HG03103 (cell line): ENCODE measurements around the gene RTKN.
A peak's percentile ranks its signal among the peaks of the same experiment; 100 is the strongest.
"Not testable (repeated sequence)": the region's sequence is repeated elsewhere in the genome, so short reads cannot be mapped to it uniquely, and the experiment has no call there.

Source experiments
- ATAC-seq: cut with Tn5 transposase; IDR thresholded peaks from one replicate; pipeline ENCODE4 v1.9.1; 2021; ENCODE audit warnings: low read depth; ENCODE audit not compliant: unreplicated experiment

RTKN gene

DNA sequence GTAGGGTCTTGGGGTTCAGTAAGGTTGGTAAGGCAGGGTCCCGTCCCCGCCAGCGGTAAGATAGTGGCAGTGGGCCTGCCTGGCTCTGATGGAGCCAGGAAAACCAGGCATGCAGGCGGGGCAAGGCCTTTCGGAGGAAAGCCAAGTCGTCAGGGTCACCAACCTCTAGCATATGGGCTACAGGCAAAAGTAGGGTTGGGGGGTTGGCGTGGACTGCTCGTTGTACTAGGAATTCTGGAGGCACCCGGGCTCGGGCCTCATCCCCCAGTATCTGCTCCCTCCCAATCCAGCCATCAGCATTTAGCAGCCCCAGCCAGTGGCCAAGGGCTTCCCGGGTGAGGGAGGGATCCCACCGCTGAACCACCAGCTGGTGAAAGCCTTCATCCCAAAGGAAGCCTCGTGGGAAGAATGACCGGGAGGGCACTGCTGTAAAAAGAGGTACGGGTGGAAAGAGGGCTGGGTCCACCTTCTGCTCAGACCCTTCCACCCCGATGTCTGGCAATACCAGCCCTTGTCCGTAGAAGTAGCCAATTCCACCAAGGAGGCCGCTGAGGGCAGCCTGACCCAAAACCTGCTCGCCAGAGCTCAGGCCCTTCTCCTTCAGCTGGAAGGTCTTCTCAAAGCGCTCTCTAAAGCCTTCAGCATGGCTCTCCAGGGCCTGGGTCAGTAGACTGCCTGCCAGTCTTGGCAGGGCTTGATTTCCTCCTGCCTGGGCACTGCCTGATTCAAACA lies 20.5 kb upstream of the RTKN start:
- no peak for ATAC-seq

DNA sequence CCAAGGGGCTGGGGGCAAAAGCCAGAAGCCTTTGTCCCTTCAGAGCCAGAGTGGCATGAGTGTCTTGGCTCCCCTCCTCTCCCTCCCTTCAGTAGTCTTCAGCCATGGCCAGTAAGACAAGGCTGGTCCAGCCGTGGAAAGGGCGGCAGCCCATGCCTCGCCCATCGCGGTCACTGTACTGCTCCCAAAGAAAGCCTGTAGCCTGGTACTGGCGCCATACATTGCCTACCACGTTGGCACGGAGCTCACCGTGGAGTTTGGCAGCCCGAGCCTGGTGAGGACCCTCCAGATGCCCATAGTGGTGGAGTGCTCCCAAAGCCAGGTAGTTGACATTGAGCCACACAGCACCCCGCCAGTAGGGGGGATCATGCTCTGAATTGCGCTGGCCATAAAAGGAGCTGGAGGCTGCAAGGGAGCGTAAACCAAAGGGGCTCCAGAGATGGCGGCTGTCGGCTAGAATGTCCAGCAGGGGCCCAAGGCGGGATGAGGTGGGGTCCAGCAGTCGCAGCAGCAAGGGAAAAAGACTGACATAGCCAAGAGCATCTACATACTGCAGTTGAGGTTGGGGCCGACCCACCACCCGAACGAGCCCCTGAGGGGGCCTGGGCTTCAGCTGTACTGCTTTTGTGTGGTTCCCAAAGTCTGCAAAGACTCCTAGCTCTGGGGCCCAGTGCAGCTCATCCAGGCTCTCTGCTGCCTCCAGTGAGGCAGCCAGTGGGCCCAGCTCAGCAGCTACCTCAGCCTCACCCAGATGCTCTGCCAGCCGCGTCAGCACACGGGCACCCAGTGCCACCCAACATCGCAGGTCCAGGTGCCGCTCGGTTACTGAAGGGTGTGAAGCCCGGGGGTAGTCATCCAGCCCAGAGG lies 19.7 kb upstream of the RTKN start:
- no peak for ATAC-seq

DNA sequence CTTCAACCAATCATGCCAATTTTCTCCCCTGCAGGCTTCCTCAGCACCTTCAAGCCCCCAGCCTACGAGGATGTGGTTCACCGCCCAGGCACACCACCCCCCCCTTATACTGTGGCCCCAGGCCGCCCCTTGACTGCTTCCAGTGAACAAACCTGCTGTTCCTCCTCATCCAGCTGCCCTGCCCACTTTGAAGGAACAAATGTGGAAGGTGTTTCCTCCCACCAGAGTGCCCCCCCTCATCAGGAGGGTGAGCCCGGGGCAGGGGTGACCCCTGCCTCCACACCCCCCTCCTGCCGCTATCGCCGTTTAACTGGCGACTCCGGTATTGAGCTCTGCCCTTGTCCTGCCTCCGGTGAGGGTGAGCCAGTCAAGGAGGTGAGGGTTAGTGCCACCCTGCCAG lies 18.4 kb upstream of the RTKN start:
- ATAC-seq = not testable (repeated sequence)

DNA sequence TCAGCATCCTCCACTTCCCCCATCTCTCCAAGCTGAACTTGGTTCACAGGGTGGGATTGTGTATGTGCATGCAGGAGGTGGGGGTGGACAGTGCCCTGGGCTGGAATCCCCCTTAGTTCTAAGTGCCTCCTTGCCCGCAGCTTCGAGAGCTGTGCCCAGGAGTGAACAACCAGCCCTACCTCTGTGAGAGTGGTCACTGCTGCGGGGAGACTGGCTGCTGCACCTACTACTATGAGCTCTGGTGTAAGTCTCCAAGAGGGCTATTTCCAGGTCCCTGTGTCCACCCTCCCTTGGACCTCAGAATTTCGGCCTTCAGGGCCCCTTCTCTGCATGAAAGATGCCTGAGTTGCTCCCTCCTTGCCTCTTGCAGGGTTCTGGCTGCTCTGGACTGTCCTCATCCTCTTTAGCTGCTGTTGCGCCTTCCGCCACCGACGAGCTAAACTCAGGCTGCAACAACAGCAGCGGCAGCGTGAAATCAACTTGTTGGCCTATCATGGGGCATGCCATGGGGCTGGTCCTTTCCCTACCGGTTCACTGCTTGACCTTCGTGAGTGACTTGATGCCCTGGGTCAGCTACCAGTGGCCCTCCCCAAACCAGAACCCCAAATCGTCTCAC lies 17.9 kb upstream of the RTKN start:
- ATAC-seq = not testable (repeated sequence)

DNA sequence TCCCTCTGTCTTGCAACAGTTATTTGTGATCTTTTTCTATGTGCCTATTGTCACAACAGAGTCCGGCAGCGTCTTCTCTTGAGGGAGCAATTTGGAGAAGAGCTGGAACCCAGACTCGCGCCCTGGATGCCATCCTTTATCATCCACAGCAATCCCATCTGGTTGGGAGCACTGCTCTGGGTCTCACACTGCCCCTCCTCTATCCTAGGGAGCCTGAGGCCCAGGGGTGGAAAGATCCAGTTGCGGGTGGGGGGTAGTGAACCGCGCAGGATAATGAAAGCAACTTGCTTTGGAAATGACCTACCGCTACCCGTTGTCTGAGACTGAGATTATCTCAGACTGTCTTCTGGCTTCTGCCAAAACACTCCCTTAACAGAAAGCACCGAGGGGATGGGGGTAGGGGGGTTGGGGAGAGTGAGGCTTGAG lies 17.2 kb upstream of the RTKN start:
- no peak for ATAC-seq

DNA sequence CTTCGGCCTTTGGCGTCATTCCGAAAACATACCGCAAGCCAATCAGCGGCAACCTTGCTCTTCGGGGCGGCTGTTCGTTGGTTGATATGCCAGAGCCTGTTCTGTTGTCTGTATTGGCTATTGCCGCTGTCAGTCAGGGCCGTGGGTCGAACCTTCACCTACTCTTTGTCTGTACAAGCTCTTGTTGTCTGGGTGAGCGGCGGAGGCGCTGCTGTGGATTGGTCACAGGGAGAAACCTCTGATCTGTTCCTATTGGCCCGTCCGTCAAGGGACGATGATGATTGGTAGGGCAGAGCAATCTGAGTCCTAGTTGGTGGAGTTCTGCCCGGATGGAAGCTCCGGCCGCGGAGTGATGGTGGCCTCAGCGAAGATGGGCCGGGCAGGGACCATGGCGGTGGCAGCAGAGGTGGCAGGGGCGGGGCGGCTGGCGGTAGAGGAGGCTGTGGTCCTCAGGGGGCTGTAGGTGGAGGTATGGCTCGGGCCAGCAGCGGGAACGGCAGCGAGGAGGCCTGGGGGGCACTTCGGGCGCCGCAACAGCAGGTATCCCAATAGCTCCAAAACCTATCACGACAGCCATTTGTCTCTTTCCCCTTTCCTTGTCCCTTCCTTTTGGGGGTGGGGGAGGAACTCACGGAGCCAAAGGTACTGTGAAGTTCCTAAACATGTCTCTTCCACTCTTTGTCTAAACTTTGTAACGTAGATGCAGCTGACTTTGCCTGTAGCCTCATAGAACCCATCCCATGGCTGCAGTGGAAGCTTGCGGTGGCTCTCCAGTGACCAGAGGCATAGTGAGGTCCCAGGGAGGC lies 16.6 kb upstream of the RTKN start, which contains the start of gene WBP1:
Gene WBP1, plus strand, starts transcription at position 307 of the 806 bp plus-strand sequence. Its CDS starts 165 bp downstream, at position 472.
- ATAC-seq = peak; percentile 75

DNA sequence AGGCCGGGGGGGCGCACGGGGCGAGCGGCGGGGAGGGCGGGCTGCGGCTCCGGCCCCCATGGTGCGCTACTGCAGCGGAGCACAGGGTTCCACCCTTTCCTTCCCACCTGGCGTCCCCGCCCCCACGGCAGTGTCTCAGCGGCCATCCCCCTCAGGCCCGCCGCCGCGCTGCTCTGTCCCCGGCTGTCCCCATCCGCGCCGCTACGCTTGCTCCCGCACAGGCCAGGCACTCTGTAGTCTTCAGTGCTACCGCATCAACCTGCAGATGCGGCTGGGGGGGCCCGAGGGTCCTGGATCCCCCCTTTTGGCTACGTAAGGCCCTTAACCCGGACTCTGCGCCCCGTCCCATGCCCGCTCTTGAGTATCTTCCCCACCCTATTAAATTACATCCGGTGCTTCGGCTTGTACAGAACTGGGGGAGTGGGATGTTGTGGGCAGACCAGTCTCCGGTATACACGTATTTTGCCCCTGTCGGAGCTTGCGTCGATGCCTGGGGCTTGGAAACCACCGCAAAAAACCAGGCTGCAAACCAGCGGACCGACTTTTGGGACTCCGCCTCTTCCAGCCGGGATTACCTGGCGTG lies 15.9 kb upstream of the RTKN start:
- peak; percentile 31 for ATAC-seq

DNA sequence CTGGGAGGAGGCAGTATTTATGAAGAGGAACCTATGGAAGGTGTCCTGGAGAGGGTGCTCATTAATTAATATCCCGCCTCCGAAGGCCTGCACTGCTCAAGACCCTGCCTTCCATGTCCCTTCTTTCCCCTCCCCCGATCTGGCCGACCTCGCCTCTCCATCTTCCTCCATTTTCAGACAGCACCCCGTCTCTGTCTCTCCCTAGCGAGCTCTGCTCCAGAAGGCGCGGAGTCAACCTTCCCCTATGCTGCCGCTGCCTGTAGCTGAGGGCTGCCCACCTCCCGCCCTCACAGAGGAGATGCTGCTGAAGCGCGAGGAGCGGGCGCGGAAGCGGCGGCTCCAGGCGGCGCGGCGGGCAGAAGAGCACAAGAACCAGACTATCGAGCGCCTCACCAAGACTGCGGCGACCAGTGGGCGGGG lies 15.4 kb upstream of the RTKN start:
- no peak for ATAC-seq

DNA sequence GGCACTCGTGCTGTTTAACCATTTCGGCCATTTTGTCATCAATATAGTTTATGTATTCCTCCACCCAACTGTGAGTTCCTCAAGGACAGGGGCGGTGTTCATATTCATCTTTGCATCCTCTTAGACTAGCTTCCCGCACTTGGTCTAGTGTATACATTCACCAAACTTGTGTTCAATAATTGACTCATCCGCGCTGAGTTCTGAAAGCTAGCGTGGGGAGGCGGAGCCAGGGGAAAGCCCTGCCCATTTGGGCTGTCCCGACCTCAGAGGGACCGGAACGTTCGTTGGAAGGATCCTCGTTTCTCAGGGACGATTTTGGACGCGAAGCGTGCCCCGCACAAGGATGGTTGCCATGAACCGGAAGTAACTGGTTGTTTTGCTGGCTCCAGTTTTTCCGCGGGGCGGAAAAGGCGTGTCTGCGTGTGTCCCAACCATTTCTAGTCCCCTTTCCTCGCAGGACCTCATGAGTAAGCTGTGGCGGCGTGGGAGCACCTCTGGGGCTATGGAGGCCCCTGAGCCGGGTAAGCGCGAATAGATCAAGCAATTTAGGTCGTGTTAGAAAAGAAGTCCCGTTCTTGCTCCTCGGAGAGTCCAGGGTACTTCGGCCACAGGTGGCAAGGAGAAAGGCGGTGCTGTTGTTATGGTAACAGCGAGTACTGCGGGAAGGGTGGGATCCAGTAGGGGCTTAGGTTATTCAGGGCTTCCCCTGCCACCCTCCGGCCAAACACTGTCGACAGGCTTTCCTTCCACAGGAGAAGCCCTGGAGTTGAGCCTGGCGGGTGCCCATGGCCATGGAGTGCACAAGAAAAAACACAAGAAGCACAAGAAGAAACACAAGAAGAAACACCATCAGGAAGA lies 13.1 kb upstream of the RTKN start, which contains the start of gene INO80B:
Gene INO80B, plus strand, starts transcription at position 434 of the 858 bp plus-strand sequence. Its CDS starts 30 bp downstream, at position 464.
- ATAC-seq = peak; percentile 37

DNA sequence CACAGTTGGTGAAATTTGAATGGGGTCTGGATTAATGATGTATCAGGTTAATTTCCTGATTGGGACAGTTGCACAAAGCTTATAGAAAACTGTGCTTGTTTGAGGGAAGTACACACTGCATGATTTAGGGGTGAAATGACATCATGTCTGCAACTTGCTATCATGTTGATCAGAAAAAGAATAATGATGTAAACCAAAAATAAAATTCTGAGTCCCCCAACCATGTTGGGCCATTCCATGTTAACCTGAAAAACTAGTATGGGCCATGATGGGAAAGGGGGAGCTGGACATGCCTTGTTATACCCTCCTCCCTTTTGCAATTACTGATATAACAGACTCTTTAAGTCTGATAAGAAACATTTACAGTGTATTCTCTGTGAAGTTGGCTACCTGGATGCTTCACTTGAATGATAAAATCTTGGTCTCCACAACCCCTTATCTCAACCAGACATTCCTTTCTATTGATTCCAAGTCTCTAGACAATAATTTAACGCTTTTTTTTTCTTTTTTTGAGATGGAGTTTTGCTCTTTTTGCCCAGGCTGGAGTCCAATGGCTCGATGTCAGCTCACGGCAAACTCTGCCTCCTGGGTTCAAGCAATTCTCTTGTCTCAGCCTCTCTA lies 8.9 kb upstream of the RTKN start:
- ATAC-seq = no peak

DNA sequence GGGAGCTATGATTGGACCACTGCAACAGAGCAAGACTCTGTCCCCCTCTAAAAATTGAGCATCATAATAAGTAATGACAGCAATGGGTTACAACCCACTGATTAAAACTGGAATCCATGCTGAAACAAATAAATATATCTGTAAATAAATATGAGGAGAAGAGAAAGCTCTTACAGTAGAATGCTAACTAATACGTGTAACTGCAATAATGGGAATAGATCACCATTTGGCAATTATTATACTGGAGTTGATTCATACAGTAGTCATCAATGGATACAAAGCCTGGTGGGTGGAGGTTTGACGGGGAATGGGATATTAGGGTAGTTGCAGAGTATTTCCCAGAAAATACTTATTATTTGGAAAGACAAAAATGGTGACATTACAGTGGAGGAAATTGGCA lies 7.0 kb upstream of the RTKN start:
- ATAC-seq = no peak

DNA sequence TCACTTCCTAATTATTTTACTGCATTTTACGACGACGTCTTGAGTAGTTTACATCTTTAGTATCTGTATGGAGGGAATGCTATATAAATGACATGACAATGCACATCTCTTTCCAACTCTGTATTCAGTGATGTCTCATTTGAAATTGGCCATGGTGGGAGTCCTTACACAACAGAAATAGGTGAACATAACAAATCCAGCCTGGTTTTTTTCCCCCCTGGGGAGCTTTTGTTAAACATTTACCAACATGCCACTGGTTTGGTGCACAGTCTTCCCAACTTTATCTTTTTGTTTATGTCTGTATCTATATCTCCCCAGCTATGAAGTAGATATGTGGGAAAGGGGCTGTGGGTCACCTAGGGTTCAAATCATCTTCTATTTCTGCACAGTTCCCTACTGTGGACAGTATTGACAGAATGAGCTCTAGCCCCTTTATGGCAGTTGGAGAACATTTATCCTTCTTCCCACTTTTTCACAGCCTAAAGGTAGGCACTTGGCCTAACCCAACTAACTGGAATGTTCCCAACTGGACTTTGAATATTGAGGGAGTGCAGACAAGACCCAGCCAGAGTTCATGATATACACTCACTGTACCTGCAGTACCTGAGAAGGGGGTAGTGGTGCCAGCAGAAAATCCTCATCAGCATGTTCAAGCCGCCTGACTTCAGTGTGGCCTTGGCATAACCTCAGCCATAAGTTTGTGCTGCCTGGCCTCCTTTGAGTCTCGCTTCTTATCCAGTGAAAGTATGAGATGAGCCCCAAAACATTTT lies 5.7 kb upstream of the RTKN start:
- no peak for ATAC-seq

DNA sequence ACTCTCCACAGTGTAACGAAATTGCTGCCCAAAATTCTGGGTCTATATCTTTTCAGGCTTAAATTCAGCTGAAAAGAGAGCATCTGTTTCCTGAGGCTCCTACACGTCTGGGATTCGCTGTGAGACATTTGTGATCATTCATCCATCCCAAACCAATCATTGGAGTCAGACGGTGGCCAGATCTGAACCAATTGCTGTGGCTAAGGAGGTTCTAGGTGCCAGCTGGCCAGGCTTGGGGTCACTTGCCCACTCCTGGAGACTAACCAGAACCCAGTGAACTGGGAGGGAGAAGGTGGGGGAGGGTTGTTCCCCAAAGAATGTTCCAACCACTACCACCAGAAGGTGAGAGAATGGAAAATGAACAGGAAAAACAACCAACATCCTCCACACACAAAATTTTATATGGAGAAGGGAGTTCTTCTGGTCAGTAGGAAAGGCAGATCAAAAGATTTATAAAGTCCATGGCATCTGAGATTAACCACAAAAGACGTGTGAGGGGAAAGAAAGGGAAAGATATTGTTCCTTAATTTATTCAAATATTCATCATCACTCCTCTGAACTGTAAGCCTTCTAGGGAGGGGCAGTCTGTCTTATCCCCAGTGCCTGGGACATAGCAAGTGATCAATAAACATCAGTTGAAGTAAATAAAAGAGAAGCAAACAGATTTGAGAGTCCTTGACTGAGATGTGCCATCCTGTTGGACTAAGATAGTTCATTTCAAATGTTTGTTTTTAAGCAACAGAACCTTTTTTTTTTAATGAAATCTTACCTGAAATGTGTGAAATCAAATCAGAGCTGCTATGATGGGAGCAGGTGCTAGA lies 3.0 kb upstream of the RTKN start:
- no peak for ATAC-seq

DNA sequence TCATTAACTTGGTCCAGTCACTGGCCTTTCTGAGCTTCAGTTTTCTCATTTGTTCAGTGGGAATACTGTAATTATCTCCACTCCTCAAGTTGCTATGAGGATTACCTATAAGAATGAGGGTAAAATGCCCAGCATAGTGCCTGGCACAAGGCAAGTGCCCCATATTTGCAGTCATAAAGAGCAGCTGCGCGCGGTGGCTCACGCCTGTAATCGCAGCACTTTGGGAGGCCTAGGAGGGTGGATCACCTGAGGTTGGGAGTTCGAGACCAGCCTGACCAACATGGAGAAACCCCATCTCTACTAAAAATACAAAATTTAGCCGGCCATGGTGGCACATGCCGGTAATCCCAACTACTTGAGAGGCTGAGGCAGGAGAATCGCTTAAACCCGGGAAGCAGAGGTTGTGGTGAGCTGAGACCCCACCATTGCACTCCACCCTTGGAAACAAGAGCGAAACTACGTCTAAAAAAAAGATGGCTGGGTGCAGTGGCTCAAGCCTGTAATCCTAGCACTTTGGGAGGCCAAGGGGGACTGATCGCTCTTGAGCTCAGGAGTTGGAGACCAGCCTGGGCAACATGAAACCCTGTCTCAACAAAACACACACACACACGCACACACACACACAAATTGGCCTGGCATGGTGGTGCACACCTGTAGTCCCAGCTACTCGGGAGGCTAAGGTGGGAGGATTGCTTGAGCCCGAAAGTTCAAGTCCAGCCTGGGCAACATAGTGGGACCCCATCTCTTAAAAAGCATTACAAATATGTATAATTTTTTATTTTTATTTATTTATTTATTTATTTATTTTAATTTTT lies 953 bp upstream of the RTKN start:
- not testable (repeated sequence) for ATAC-seq

DNA sequence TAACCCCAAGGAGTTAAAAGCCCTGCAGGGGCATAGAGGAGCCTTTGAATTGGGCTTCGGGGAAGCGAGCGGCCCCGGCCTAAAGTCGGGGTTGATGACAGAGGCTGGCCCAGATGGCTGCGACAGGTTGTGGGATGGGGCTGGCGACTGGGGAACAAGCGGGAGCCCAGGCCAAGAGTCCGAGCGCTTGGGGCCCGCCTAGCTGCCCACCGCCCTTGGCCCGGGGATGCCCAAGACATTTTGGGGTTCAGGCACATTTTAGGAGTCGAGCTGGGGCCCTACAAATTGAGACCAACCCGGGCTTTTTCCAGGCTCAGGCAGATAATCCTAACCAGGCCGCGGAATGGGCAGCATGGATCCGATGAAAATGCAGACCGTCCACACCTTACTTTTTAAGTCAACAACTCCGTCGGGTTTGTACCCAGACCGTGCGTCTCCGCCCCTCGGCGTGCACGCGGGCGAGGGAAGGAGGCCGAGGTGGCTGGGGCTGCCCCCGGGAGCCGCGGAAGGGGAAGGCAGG lies 507 bp downstream of the RTKN start:
- ATAC-seq = no peak
